GM18511 (cell line): ENCODE data around the gene TRIM29.

Experiments
- ATAC-seq: cut with Tn5 transposase; IDR thresholded peaks from one replicate; pipeline ENCODE4 v1.9.1; 2021; ENCODE audit warnings: mild to moderate bottlenecking, moderate library complexity; ENCODE audit not compliant: unreplicated experiment

The TRIM29 gene

GRCh38 chr11:120124355-120124754 lies 13.6 kb downstream of the TRIM29 start:
- ATAC-seq: no peak

GRCh38 chr11:120123946-120124345 lies 14.0 kb downstream of the TRIM29 start:
- ATAC-seq: no peak

DNA sequence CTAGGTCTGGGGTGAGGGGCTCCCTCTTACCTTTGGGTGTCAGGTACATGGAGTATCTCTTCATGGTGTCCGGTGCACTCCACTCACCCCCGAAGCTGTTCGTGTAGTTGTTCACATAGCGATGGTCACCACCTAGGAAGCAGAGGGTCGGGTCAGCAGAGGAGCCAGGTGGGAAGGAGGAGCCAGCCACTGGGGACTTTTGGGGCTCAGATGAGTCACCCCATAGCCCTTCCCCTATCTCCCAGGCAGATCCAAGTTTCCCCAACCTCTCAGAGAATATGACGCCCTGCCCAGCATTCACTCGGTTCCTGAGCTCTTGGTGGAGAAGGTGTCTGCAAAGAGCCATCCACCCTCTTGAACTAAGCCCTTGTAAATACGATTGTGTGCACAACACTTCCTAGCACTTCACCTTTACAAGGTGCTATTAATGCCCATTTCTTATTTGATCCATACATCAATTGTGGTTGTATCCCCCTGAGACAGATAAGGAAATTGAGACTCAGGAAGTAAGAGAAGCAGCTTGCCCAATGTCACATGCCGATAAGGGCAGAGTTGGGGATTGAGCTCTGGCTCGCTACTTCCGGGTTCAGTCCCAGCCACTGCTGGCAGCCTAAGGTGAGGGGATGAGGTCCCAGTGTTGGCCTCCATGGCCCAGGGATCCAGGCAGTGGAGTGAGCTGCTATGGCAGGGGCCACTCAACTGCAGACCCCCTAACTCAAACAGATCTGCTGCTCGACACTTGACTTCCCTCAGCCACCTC lies 14.8 kb downstream of the TRIM29 start:
- no peak for ATAC-seq

DNA sequence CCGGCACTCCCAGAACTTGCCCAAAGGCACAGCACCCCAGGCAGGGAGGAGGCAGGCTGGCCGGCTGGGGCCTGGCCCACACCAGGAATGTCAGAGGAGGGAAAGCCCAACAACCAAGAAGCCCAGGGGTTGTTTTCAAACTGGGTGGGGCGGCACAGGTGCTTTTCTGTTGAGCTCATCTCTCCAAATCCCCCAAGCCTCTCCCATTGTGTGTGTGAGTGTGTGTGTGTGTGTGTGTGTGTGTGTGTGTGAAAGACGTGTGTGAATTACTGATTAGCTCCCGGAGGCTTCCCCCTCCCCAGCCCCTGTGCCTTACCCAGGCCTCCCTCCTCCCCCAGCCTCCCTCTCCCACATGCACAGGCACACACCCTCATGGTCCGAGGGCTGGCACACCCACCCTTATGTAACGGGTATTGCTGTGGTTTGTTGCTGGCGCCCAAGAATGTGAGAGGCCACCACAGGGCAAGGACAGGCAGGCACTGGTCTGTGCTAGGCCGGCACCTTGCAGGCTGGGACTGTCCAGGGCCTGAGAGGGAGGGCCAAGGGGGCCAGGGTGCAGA lies 15.9 kb downstream of the TRIM29 start:
- ATAC-seq: no peak

GRCh38 chr11:120121336-120121735 lies 16.6 kb downstream of the TRIM29 start:
- no peak for ATAC-seq

GRCh38 chr11:120120805-120121335 lies 17.0 kb downstream of the TRIM29 start:
- ATAC-seq: no peak

GRCh38 chr11:120119121-120119520 lies 18.8 kb downstream of the TRIM29 start:
- ATAC-seq: no peak

- no peak for ATAC-seq
These were observed 19.9 kb downstream of the TRIM29 start for GRCh38 chr11:120117991-120118390.

DNA sequence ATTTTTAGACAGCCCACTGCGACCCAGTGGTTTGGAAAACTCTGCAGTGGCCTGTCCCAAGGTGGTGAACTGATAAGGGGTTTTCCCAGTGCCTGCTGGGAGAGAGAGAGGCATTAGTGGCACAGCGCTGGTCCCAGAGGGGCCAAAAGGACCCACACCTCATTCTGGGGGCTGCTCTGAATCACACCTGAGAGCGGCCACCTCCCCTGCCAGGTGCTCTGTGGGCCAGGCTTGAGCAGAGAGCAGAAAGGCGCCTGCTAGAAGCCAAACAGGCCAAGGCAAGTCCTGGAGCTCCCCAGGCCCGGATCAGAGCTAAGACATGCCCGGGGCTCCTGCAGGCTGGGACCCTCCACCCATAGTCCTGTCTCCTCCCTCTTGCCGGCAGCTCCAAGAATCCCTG lies 20.9 kb downstream of the TRIM29 start:
- ATAC-seq: no peak

DNA sequence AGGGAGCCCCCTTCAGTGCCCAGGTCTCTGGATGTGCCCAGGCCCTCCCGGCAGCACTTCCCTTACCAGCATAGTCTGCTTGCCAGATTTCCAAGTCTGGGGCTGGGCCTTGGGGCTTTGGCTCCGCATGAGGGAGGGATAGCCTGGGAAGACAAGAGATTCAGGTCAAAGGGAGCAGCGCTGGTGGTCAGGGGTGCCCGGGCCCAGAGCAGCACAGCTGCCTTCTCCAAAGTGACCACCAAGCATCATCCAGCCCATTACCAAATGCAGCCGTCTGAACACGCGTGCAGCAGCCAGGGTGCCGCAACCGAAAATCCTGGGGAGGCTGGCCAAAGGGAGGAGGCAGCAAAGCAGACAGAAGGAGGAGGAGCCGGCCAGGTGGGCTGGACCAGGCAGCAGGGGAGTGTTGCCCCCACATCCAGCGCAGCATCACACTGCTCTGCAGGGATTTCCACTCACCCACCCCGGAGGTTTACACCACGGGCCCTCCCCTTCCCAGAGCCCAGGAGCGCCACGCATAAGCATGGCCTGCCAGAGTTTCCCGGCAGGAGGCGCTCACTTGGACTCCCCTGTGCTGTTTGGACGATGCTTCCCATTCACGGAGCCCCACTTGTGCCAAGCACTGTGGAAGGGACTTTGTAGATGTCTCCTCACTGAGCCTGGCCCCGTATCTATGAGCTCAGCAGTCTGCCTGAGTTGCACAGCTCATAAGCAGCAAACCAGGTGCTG lies 22.5 kb downstream of the TRIM29 start:
- no peak for ATAC-seq

DNA sequence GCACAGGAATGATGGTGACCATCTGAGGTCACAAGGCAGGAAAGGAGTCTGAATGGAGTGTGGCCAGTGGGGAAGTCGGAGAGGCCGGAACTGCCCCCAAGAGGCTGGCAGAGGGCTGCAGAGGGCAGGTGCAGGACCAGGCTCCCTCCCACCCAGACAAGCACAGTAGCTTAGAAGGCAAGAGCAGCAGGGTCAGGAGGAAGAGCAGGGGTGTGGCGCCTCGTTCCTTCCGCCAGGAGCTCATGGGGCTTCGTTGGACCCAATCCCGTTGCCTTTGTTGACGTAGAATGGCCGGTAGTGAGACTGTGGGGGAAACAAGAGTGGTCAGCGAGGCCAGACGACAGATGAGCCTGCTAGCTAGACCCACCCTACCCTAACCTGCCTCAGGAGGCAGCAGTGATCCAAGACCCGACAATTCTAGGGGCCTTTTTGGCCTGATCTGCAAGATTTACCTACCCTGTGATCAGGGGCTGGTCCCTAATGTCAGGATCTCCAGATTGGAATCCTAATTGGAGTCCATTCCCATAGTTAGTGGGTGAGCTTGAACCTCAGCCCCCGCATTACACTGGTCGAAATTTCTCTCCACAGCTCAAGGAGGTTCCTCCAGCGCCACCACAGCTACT lies 25.6 kb downstream of the TRIM29 start:
- no peak for ATAC-seq

GRCh38 chr11:120109531-120109930 lies 28.4 kb downstream of the TRIM29 start:
- no peak for ATAC-seq

DNA sequence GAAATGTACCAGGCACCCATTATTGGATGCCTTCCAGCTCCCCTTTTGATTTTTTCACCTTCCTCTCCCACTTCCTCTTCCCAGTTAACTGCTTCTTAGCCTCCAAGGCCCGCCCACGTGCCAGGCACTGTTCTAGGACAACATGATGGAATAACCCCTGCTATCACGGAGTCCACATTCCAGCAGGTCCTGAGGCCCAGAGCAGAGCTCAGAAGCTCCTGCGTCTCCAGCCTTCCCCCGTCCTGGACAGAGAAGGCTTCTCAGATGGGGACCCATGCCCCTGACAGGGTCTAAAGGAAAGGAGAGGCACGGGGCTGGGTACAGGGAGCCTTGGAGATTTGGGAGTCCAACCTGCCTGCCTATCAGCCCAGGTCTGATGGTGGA lies 29.1 kb downstream of the TRIM29 start:
- no peak for ATAC-seq

- no peak for ATAC-seq
These were observed 29.6 kb downstream of the TRIM29 start for GRCh38 chr11:120108154-120108784.

DNA sequence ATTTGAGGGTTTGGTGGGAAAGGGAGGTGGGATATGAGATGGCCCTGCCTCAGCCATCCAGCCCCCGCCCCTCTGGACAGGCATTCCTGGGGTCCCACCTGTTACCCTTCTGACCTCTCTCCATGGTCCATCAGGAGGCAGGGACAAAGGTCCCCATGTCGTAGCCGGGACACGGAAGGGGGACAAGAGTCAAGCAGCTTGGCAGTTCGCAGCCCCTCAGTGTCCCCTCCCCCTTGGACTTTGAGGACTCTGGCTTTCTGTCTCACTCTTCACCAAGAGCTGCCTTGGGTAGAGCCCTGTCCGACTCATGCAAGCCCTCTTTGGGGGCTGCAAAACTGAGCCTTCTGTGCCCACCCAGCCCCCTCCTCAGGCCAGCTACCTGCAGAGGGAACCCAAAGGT lies 30.2 kb downstream of the TRIM29 start:
- ATAC-seq: no peak

DNA sequence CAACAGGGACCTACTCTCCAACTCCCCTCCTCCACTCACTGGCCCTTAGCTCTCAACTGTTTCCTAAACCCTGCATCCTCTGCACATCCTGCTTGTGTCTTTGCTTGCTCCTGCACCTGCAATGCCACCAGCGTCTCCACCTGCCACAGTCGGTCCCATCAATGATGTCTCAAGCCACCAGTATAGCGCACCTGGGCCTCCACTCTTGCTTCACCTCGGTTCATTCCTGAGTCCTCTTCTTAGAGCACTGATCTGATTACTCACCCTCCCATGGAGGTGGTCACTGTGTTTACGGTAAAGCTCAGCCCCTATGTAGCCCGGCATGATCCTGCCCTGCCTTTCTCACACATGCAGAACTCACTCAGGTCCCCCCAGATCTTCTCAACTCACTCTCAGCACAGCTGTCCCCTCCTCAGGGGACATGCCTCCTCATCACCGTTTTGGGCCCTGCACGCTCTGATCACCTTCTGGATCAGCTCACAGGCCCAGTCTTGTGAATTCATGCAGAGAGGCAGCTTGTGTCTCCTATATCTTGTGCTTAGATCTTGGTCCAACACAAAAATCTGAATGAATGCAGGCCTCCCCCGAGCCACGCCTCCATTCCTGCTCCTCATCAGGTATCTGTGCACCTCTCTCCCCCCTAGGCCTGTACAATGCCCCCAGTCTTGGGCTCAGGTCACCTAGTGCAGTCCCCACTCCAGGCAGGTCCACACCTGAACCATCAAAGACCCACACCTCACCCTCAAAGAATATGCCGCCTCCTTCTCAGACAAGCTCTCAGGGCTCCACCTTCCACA lies 31.4 kb downstream of the TRIM29 start:
- ATAC-seq: no peak

DNA sequence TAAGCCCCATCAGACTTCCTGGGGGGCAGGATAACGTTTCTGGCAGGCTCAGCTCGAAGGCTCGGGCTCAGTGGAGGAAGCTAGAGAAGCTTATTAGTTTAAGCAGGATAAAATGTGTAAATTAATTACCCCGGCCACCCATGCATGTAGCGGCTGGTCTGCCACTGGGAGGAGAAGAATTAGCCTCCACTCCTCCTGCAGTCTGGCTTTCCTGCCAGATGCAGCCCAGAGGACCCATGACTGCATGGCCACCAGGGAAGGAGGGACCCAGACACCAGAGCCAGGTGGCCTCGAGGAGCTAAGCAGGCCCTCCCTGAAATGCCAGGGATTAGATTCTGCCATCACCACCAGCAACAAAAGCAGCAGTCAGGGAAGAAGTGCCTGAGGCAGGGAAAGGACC lies 32.3 kb downstream of the TRIM29 start:
- ATAC-seq: no peak

- ATAC-seq: no peak
These were observed 33.8 kb downstream of the TRIM29 start for GRCh38 chr11:120104041-120104565.

GRCh38 chr11:120102864-120103122 lies 35.1 kb downstream of the TRIM29 start:
- no peak for ATAC-seq
